B cell (primary cell): Measurements from ENCODE around the gene RABAC1. TPM values are rescaled to one million over a fixed set of nuclear protein-coding genes. Genes with fewer than 3 reads are reported as not detected.

Source experiments
- ATAC-seq: fragments of 200-7000 bp; cut with Tn5 transposase; one replicate; pipeline ENCODE4 v1.10.0; 2021; ENCODE audit warnings: low read depth, mild to moderate bottlenecking, moderate number of reproducible peaks, moderate library complexity
- CTCF ChIA-PET: fragments of 350-600 bp; sonication (Branson Sonifier 250); formaldehyde crosslinking; loops from one replicate; lab custom pipeline; 2021; ENCODE audit warnings: antibody characterized with exemption, inconsistent platforms; lab: Charles Lee
- POLR2A ChIA-PET: fragments of 350-600 bp; sonication (Branson Sonifier 250); formaldehyde crosslinking; loops from one replicate; lab custom pipeline; 2021; ENCODE audit warnings: antibody characterized with exemption; lab: Charles Lee
- DNase-seq: peaks from one replicate; pipeline ENCODE4 v3.0.0; 2013
- H2AFZ ChIP-seq: 2 replicates; pipeline ENCODE4 v1.6.1; 2012; ENCODE audit warnings: mild to moderate bottlenecking, low read depth, low read length; ENCODE audit not compliant: insufficient read depth, poor library complexity, severe bottlenecking
- H3K27ac ChIP-seq, 2 donors: 1 replicate in 1 of 2; 2 replicates in 1 of 2; pipeline ENCODE4 v1.5.1; 2012 to 2013; ENCODE audit warnings: low read length in 2 of 2, mild to moderate bottlenecking in 2 of 2, moderate library complexity in 1 of 2
- H3K27me3 ChIP-seq, 4 experiments: fragments of 200-600 bp in 1 of 4; sonication (generic) in 1 of 4; replicated peaks in 1 of 4; 1 replicate in 2 of 4; 2 replicates in 2 of 4; pipeline versions ENCODE4 v1.6.1 to v1.7.0; 2013 to 2016; ENCODE audit warnings: low read length in 3 of 4, mild to moderate bottlenecking in 2 of 4, mixed read lengths in 1 of 4, moderate library complexity in 1 of 4; ENCODE audit not compliant: insufficient read depth in 4 of 4, control insufficient read depth in 3 of 4; ENCODE audit errors: control extremely low read depth in 1 of 4
- H3K36me3 ChIP-seq, 2 experiments: replicated peaks in 1 of 2; 1 replicate in 1 of 2; 2 replicates in 1 of 2; pipeline versions ENCODE4 v1.6.1 to v1.7.1; 2013; ENCODE audit warnings: low read length in 1 of 2; ENCODE audit not compliant: insufficient read depth in 2 of 2, control insufficient read depth in 1 of 2; ENCODE audit errors: control extremely low read depth in 1 of 2, extremely low read depth in 1 of 2
- H3K4me1 ChIP-seq, 2 donors: fragments of 200-600 bp in 1 of 2; sonication (generic) in 1 of 2; 1 replicate in 1 of 2; 2 replicates in 1 of 2; pipeline versions ENCODE4 v1.5.1 to v1.6.1; 2013 to 2017; ENCODE audit warnings: low read length in 2 of 2; ENCODE audit not compliant: control insufficient read depth in 2 of 2, insufficient read depth in 2 of 2
- H3K4me2 ChIP-seq: replicated peaks from 2 replicates; pipeline ENCODE3; 2012; ENCODE audit warnings: mild to moderate bottlenecking, low read depth, low read length; ENCODE audit not compliant: poor library complexity, severe bottlenecking
- H3K4me3 ChIP-seq, 5 experiments: fragments of 200-600 bp in 1 of 5; sonication (generic) in 1 of 5; 1 replicate in 3 of 5; 2 replicates in 2 of 5; pipeline versions ENCODE4 v1.5.1 to v1.7.0; 2011 to 2016; ENCODE audit warnings: low read length in 4 of 5, mild to moderate bottlenecking in 4 of 5, low read depth in 2 of 5, control low read depth in 1 of 5, moderate library complexity in 1 of 5; ENCODE audit not compliant: insufficient read depth in 1 of 5; ENCODE audit errors: control extremely low read depth in 1 of 5, extremely low read depth in 1 of 5
- H3K79me2 ChIP-seq: fragments of 200-600 bp; sonication (generic); one replicate; pipeline ENCODE4 v1.6.0; 2016; ENCODE audit warnings: low read length; ENCODE audit not compliant: control insufficient read depth, insufficient read depth
- H3K9ac ChIP-seq: fragments of 200-600 bp; sonication (generic); 2 replicates; pipeline ENCODE4 v1.6.1; 2017; ENCODE audit warnings: mild to moderate bottlenecking, low read length, moderate library complexity
- H3K9me3 ChIP-seq, 3 donors: one replicate each; pipeline versions ENCODE4 v1.6.1 to v1.7.1; 2013; ENCODE audit warnings: low read length in 2 of 3; ENCODE audit not compliant: control insufficient read depth in 2 of 3, insufficient read depth in 1 of 3; ENCODE audit errors: control extremely low read depth in 1 of 3
- H4K20me1 ChIP-seq: 2 replicates; pipeline ENCODE4 v1.6.0; 2012; ENCODE audit warnings: mild to moderate bottlenecking, low read length; ENCODE audit not compliant: insufficient read depth, control insufficient read depth, poor library complexity, severe bottlenecking
- H3K27ac Mint-ChIP-seq: one replicate; pipeline ENCODE4 v1.8.0; 2021; ENCODE audit warnings: mixed read lengths
- H3K27me3 Mint-ChIP-seq: one replicate; pipeline ENCODE4 v1.8.0; 2021; ENCODE audit warnings: mixed read lengths
- H3K4me1 Mint-ChIP-seq: one replicate; pipeline ENCODE4 v1.8.0; 2021; ENCODE audit warnings: mixed read lengths
- H3K4me3 Mint-ChIP-seq: one replicate; pipeline ENCODE4 v1.8.0; 2021; ENCODE audit warnings: mixed read lengths
- H3K9me3 Mint-ChIP-seq: one replicate; pipeline ENCODE4 v1.8.0; 2022; ENCODE audit warnings: mixed read lengths; ENCODE audit not compliant: insufficient read depth
- EZH2 ChIP-seq: IDR thresholded peaks from 2 replicates; pipeline ENCODE4 v1.6.1; 2012; ENCODE audit warnings: borderline replicate concordance, low read depth, mild to moderate bottlenecking, moderate library complexity, low read length; ENCODE audit not compliant: insufficient read depth, poor library complexity, severe bottlenecking
- WGBS: methylation state at CpG from one replicate; pipeline ENCODE4 v1.1.5; 2013; ENCODE audit warnings: missing lambda C conversion rate; ENCODE audit not compliant: insufficient coverage; 5-methylcytosine and 5-hydroxymethylcytosine counted together
- intact Hi-C: fragments of 100-400 bp; cut with micrococcal nuclease; formaldehyde crosslinking; loops from one replicate; pipeline ENCODE4 v1.10.0; 2022
- polyA plus RNA-seq: library from polyadenylated mRNA; depleted of rRNA; stranded (reverse); fragments of >200 nt; gene quantifications from 2 replicates; pipeline ENCODE4 v1.2.3, GENCODE V29; 2012
- total RNA-seq, 2 donors: library from RNA; stranded (reverse); fragments of 120-200 nt in 1 of 2; gene quantifications; 1 replicate in 1 of 2; 2 replicates in 1 of 2; pipeline versions ENCODE4 v1.2.3 to v1.2.4, GENCODE V29; 2013 to 2022
- TF ChIP-seq, protein P1 (sequence below): fragments of 200-600 bp; IDR thresholded peaks from one replicate; pipeline ENCODE4 v1.8.0; 2022; ENCODE audit warnings: antibody characterized with exemption, mild to moderate bottlenecking

The RABAC1 gene
- total and polyA plus RNA-seq, 2 donors (not counting 1 experiment from before 2014, with no cell fraction given) = 146 to 190 TPM

DNA sequence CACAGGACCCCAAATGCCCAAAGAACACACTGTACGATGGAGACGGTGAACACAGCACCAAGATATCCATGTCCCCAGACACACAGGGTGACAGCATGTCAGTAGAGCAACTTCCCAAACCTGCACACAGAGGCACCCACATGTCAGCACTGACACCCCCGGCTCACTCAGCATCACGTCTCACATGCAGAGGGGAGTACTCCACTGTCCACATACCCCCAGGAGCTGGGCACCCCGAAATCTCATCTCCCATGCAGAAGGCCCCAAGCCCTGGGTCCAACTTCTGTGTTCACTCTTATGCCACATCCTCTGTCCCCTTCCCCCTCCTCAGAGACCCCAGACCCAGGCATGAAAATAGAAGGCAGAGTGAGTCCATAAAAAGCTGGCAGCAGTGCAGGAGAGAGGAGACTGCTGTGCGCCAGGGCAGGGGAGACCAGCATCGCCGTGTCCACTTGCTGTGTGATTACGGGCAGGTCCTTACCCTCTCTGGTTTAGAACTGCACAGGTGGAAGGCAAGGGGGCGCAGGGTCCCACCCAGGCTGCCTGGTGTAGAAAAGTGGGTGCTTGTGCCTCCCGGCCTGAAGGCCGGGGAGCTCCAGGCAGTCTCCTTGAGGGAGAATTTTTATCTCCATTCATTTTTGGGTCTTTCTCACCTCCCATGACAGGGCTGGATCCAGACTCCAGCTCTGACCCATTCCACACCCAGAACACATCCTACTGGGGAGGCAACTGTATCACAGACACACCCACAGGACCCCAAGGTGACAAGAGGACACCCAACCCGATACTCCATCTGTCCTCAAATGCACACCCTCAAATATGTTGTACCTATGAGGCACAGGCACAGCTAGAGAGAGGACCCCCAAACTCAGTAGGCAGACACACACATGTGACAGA, 47.9 kb downstream of the RABAC1 start:
- Histone ChIP-seq H3K9ac (no peak overlapping the region), H3K36me3 (peaks cover 0 to 11% of the 10 kb centered on the region in 2 experiments), H3K27ac (no peak overlapping the region), H3K79me2 (no peaks in the 10 kb centered on the region), H2AFZ (no peak overlapping the region), H3K4me3 (no peak overlapping the region), H3K27me3 (peaks cover 0 to 39% (median 27%) of the 10 kb centered on the region in 4 experiments), H4K20me1 (peaks cover 76% of the 10 kb centered on the region), H3K9me3 (peaks cover 0 to 11% (median 0%) of the 10 kb centered on the region in 3 donors), H3K4me2 (peak overlapping the region; percentile 58), H3K4me1 (peaks cover 40 to 45% of the 10 kb centered on the region in 2 donors)
- Mint-ChIP-seq H3K9me3 (no peaks in the 10 kb centered on the region), H3K4me1 (peaks cover 39% of the 10 kb centered on the region), H3K27me3 (peaks cover 18% of the 10 kb centered on the region), H3K4me3 (peak overlapping the region; percentile 54), H3K27ac (peak overlapping the region; percentile 59)
- ChIA-PET POLR2A (interaction anchor here (0.7 to 1.7 kb wide), 10 partner anchors 8 to 52 kb away, joined by 3 to 8 read pairs (median 4); partner anchors contain the start of genes ARHGEF1, CD79A and RPS19), CTCF (interaction anchor here (0.8 to 2.0 kb wide), 9 partner anchors 15 to 46 kb away, joined by 3 to 7 read pairs (median 4); no protein-coding TSS in a partner anchor)
- DNase-seq (no peak), ATAC-seq (no peak)
- intact Hi-C loops = no loop called here
- 77% methylated on average over 13 of the region's 13 CpGs for WGBS
- TF ChIP-seq, protein P1, sequence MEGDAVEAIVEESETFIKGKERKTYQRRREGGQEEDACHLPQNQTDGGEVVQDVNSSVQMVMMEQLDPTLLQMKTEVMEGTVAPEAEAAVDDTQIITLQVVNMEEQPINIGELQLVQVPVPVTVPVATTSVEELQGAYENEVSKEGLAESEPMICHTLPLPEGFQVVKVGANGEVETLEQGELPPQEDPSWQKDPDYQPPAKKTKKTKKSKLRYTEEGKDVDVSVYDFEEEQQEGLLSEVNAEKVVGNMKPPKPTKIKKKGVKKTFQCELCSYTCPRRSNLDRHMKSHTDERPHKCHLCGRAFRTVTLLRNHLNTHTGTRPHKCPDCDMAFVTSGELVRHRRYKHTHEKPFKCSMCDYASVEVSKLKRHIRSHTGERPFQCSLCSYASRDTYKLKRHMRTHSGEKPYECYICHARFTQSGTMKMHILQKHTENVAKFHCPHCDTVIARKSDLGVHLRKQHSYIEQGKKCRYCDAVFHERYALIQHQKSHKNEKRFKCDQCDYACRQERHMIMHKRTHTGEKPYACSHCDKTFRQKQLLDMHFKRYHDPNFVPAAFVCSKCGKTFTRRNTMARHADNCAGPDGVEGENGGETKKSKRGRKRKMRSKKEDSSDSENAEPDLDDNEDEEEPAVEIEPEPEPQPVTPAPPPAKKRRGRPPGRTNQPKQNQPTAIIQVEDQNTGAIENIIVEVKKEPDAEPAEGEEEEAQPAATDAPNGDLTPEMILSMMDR = no peak
- no peak for TF ChIP-seq EZH2
